CD14-positive monocyte (primary cell): ENCODE measurements around the gene ADAD2. TPM values are rescaled to one million over a fixed set of nuclear protein-coding genes. Genes with fewer than 3 reads are reported as not detected.

Experiments used
- DNase-seq, 3 donors: peaks; one replicate each; pipeline ENCODE4 v3.0.0-alpha.2; 2011 to 2022
- H2AFZ ChIP-seq: 2 replicates; pipeline ENCODE4 v1.6.0; 2012; ENCODE audit warnings: mild to moderate bottlenecking, low read depth, low read length, inconsistent platforms; ENCODE audit not compliant: insufficient read depth, poor library complexity, severe bottlenecking
- H3K27ac ChIP-seq, 2 donors: 1 replicate in 1 of 2; 2 replicates in 1 of 2; pipeline ENCODE4 v1.5.1; 2012 to 2013; ENCODE audit warnings: low read length in 2 of 2, control low read depth in 1 of 2, inconsistent platforms in 1 of 2, low read depth in 1 of 2, mild to moderate bottlenecking in 1 of 2
- H3K27me3 ChIP-seq, 2 donors: one replicate each; pipeline versions ENCODE4 v1.6.0 to v1.6.1; 2011 to 2013; ENCODE audit warnings: low read length in 2 of 2; ENCODE audit not compliant: control insufficient read depth in 2 of 2, insufficient read depth in 2 of 2
- H3K36me3 ChIP-seq, 2 donors: replicated peaks in 1 of 2; 1 replicate in 1 of 2; 2 replicates in 1 of 2; pipeline versions ENCODE4 v1.5.1 to v1.6.1; 2012 to 2013; ENCODE audit warnings: low read length in 2 of 2, control low read depth in 1 of 2, inconsistent platforms in 1 of 2, mild to moderate bottlenecking in 1 of 2; ENCODE audit not compliant: insufficient read depth in 2 of 2, control insufficient read depth in 1 of 2
- H3K4me1 ChIP-seq, 2 donors: 1 replicate in 1 of 2; 2 replicates in 1 of 2; pipeline versions ENCODE4 v1.5.1 to v1.6.1; 2012 to 2013; ENCODE audit warnings: low read length in 2 of 2, control low read depth in 1 of 2, inconsistent platforms in 1 of 2, mild to moderate bottlenecking in 1 of 2, moderate library complexity in 1 of 2; ENCODE audit not compliant: insufficient read depth in 2 of 2, control insufficient read depth in 1 of 2
- H3K4me2 ChIP-seq: replicated peaks from 2 replicates; pipeline ENCODE3; 2012; ENCODE audit warnings: low read length, moderate library complexity, mild to moderate bottlenecking; ENCODE audit not compliant: poor library complexity, severe bottlenecking; ENCODE audit errors: extremely low read depth
- H3K4me3 ChIP-seq, 3 experiments: fragments of 200-600 bp in 1 of 3; sonication (generic) in 1 of 3; replicated peaks in 1 of 3; 1 replicate in 2 of 3; 2 replicates in 1 of 3; pipeline ENCODE4 v1.5.1; 2011 to 2013; ENCODE audit warnings: low read length in 3 of 3, mild to moderate bottlenecking in 3 of 3, control low read depth in 2 of 3, low read depth in 2 of 3, inconsistent platforms in 1 of 3, moderate library complexity in 1 of 3
- H3K79me2 ChIP-seq: 2 replicates; pipeline ENCODE4 v1.6.0; 2012; ENCODE audit warnings: mild to moderate bottlenecking, control low read depth, inconsistent platforms, low read length, moderate library complexity; ENCODE audit not compliant: insufficient read depth
- H3K9ac ChIP-seq: 2 replicates; pipeline ENCODE4 v1.6.0; 2017; ENCODE audit warnings: low read length, mild to moderate bottlenecking; ENCODE audit not compliant: insufficient read depth, poor library complexity, severe bottlenecking
- H3K9me3 ChIP-seq, 2 donors: replicated peaks in 1 of 2; 1 replicate in 1 of 2; 2 replicates in 1 of 2; pipeline versions ENCODE4 v1.5.1 to v1.6.1; 2012 to 2013; ENCODE audit warnings: low read length in 2 of 2, control low read depth in 1 of 2; ENCODE audit not compliant: control insufficient read depth in 1 of 2, insufficient read depth in 1 of 2
- H4K20me1 ChIP-seq: 2 replicates; pipeline ENCODE4 v1.6.0; 2012; ENCODE audit warnings: mild to moderate bottlenecking, low read length, control low read depth, moderate library complexity; ENCODE audit not compliant: insufficient read depth
- H3K27ac Mint-ChIP-seq, 7 donors: one replicate each; pipeline ENCODE4 v1.8.0; 2020; ENCODE audit warnings: mild to moderate bottlenecking in 7 of 7, mixed read lengths in 7 of 7, moderate library complexity in 6 of 7, inconsistent platforms in 2 of 7
- H3K27me3 Mint-ChIP-seq, 3 donors: one replicate each; pipeline ENCODE4 v1.8.0; 2021 to 2022; ENCODE audit warnings: low read depth in 3 of 3, mild to moderate bottlenecking in 3 of 3, mixed read lengths in 3 of 3, moderate library complexity in 3 of 3, inconsistent platforms in 1 of 3
- H3K36me3 Mint-ChIP-seq, 2 donors: one replicate each; pipeline ENCODE4 v1.8.0; 2020; ENCODE audit warnings: mixed read lengths in 2 of 2, inconsistent platforms in 1 of 2, mild to moderate bottlenecking in 1 of 2
- H3K4me1 Mint-ChIP-seq: one replicate; pipeline ENCODE4 v1.8.0; 2020; ENCODE audit warnings: mild to moderate bottlenecking, mixed read lengths
- H3K4me3 Mint-ChIP-seq, 2 donors: one replicate each; pipeline ENCODE4 v1.8.0; 2020; ENCODE audit warnings: mild to moderate bottlenecking in 2 of 2, mixed read lengths in 2 of 2, moderate library complexity in 1 of 2
- H3K9me3 Mint-ChIP-seq, 7 donors: one replicate each; pipeline ENCODE4 v1.8.0; 2020 to 2022; ENCODE audit warnings: mixed read lengths in 7 of 7, mild to moderate bottlenecking in 6 of 7, moderate library complexity in 6 of 7, inconsistent platforms in 2 of 7
- WGBS: methylation state at CpG from one replicate; pipeline ENCODE4 v1.1.5; 2013; ENCODE audit warnings: missing lambda C conversion rate; ENCODE audit not compliant: insufficient coverage; 5-methylcytosine and 5-hydroxymethylcytosine counted together
- intact Hi-C, 2 donors: fragments of 100-400 bp; cut with micrococcal nuclease; formaldehyde crosslinking; loops; one replicate each; pipeline versions ENCODE4 v1.15.0 to v1.15.1; 2023
- polyA plus RNA-seq, 3 donors: library from polyadenylated mRNA; depleted of rRNA in 1 of 3; unstranded in 2 of 3; stranded (reverse) in 1 of 3; fragments of 300-500 nt in 2 of 3; fragments of >200 nt in 1 of 3; fragmentation: Illumina TruSeq in 2 of 3; gene quantifications; 1 replicate in 2 of 3; 2 replicates in 1 of 3; pipeline ENCODE4 v1.2.3, GENCODE V29; 2012 to 2021
- TF ChIP-seq, protein P1 (sequence below): fragments of 200-600 bp; IDR thresholded peaks from one replicate; pipeline ENCODE4 v1.8.0; 2022; ENCODE audit warnings: antibody characterized with exemption, mild to moderate bottlenecking

ADAD2 gene
- polyA plus RNA-seq, 3 donors: not detected

DNA sequence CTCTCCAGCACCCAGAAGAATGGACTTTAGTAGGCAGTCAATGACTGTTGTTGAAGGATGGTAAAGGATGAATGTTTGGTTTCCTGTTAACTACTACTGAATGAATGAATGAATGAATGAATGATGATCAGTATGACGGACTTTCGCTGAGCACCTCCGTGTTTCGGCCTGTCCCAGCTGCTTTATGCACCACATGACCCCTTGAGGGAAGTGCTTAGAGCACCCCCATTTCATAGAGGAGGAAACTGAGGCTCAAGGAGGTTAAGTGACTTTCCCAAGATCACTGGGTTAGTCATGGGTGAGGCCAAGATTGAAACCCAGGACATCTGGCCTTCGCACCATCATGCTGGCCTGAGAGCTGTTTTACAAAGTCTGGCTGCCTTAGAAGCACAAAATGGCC lies 42.0 kb downstream of the ADAD2 start:
- H3K4me3 ChIP-seq: no peak overlapping the region
- Mint-ChIP-seq H3K9me3 (peaks cover 0 to 2% (median 0%) of the 10 kb centered on the region in 7 donors), H3K27me3 (peaks cover 15 to 28% (median 25%) of the 10 kb centered on the region in 3 donors), H3K4me3 (no peak overlapping the region), H3K27ac (no peak overlapping the region), H3K36me3 (no peaks in the 10 kb centered on the region), H3K4me1 (no peaks in the 10 kb centered on the region)
- H3K4me2 ChIP-seq: no peak overlapping the region
- no peaks in the 10 kb centered on the region for H3K36me3 ChIP-seq
- DNase-seq: no peak
- peaks cover 0 to 6% of the 10 kb centered on the region in 2 donors for H3K27me3 ChIP-seq
- H3K4me1 ChIP-seq: no peaks in the 10 kb centered on the region
- H4K20me1 ChIP-seq: no peaks in the 10 kb centered on the region
- TF ChIP-seq, protein P1, sequence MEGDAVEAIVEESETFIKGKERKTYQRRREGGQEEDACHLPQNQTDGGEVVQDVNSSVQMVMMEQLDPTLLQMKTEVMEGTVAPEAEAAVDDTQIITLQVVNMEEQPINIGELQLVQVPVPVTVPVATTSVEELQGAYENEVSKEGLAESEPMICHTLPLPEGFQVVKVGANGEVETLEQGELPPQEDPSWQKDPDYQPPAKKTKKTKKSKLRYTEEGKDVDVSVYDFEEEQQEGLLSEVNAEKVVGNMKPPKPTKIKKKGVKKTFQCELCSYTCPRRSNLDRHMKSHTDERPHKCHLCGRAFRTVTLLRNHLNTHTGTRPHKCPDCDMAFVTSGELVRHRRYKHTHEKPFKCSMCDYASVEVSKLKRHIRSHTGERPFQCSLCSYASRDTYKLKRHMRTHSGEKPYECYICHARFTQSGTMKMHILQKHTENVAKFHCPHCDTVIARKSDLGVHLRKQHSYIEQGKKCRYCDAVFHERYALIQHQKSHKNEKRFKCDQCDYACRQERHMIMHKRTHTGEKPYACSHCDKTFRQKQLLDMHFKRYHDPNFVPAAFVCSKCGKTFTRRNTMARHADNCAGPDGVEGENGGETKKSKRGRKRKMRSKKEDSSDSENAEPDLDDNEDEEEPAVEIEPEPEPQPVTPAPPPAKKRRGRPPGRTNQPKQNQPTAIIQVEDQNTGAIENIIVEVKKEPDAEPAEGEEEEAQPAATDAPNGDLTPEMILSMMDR: no peak
- no peaks in the 10 kb centered on the region for H3K79me2 ChIP-seq
- H3K27ac ChIP-seq: no peak overlapping the region
- WGBS: 93% methylated on average over 2 of the region's 5 CpGs
- H2AFZ ChIP-seq: no peak overlapping the region
- no peaks in the 10 kb centered on the region for H3K9me3 ChIP-seq
- H3K9ac ChIP-seq: no peak overlapping the region
- intact Hi-C loops: no loop called here

DNA sequence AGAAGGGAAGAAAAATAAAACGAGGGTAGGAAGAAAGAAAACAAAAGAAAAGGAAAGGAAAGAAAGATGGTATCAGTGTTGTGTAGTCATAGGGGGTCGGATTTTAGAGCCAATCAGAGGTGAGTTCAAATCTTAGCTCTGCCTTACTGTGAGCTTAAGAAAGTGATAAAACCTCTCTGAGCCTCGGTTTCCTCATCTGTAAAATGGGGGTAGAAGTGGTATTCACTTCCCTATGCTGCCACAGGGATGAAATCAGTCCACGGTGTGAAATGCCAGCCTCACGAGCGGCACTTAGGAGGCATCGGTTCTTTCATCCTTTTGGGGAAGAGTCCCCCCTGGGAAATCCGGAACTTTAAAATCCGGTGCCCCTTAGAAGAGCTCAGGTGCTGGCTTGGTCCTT lies 42.8 kb downstream of the ADAD2 start:
- peaks cover 15 to 25% (median 22%) of the 10 kb centered on the region in 3 donors for H3K27me3 Mint-ChIP-seq
- 43% methylated on average over 2 of the region's 9 CpGs for WGBS

More for the DNA sequence above, 42.8 kb downstream of the ADAD2 start:
- no peaks in the 10 kb centered on the region for H3K79me2 ChIP-seq
- H3K4me2 ChIP-seq: no peak overlapping the region
- peaks cover 0 to 3% of the 10 kb centered on the region in 2 donors for H3K27me3 ChIP-seq
- no peak overlapping the region for H2AFZ ChIP-seq
- Mint-ChIP-seq H3K9me3 (peaks cover 0 to 2% (median 0%) of the 10 kb centered on the region in 7 donors), H3K4me3 (no peak overlapping the region), H3K27ac (peak overlapping the region in 1 of 7 donors; percentile 77), H3K4me1 (peaks cover under 1% of the 10 kb centered on the region), H3K36me3 (no peaks in the 10 kb centered on the region)
- no peak overlapping the region for H3K27ac ChIP-seq
- H3K4me1 ChIP-seq: peaks cover 0 to under 1% of the 10 kb centered on the region in 2 donors
- no peaks in the 10 kb centered on the region for H3K36me3 ChIP-seq
- intact Hi-C loops: no loop called here
- TF ChIP-seq, protein P1: no peak
- no peak overlapping the region for H3K4me3 ChIP-seq
- H3K9ac ChIP-seq: no peak overlapping the region
- no peak for DNase-seq
- H3K9me3 ChIP-seq: no peaks in the 10 kb centered on the region
- no peaks in the 10 kb centered on the region for H4K20me1 ChIP-seq
